ENCODE measurements around the gene WDR54. TPM values are rescaled to one million over a fixed set of nuclear protein-coding genes. Genes with fewer than 3 reads are reported as not detected.

The WDR54 gene
- total RNA-seq, 1 experiment from 2014 or later: 27.7 TPM

DNA sequence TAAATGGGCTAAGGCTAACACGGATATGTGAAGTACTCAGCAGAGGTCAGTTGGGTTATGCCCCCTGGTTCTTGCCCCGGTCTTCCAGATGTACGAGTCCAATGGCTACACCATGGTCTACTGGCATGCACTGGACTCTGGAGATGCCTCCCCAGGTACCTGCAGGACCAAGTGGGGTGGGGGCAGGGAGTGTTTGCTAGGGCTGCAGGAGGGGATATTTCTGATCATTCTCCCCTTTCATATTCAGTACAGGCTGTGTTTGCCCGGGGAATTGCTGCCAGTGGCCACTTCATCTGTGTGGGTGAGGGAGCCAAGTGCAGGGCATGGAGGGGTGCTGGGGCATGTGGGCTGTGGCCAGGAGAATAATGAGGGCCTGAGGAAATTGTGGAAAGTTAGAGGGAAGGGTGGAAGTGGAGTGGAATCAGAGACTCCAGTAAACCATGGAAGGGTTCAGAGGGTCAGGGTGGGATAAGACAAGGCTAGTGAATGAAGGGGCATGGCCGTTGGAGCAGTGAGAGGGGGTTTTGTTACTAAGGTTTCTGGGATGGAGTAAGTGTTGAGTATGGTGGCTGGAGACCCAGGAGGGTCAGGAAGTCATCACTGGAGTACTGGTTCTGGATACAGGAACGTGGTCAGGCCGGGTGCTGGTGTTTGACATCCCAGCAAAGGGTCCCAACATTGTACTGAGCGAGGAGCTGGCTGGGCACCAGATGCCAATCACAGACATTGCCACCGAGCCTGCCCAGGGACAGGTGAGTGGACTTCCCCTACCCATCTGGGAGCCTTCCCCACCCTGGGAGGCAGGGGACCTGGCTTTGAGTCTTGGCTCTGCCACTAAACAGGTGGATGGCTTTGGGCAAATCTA, 1.9 kb downstream of the WDR54 start:
- TF ChIP-seq, protein P1, sequence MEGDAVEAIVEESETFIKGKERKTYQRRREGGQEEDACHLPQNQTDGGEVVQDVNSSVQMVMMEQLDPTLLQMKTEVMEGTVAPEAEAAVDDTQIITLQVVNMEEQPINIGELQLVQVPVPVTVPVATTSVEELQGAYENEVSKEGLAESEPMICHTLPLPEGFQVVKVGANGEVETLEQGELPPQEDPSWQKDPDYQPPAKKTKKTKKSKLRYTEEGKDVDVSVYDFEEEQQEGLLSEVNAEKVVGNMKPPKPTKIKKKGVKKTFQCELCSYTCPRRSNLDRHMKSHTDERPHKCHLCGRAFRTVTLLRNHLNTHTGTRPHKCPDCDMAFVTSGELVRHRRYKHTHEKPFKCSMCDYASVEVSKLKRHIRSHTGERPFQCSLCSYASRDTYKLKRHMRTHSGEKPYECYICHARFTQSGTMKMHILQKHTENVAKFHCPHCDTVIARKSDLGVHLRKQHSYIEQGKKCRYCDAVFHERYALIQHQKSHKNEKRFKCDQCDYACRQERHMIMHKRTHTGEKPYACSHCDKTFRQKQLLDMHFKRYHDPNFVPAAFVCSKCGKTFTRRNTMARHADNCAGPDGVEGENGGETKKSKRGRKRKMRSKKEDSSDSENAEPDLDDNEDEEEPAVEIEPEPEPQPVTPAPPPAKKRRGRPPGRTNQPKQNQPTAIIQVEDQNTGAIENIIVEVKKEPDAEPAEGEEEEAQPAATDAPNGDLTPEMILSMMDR (IDR thresholded peaks at IDR 0.05): no peak
- TF ChIP-seq POLR2AphosphoS5 (IDR thresholded peaks at IDR 0.05; ENCODE audit: low read depth, low read length) (peak; percentile 31; the same call in 1 of the 2 replicates), SIN3A (IDR thresholded peaks at IDR 0.05; ENCODE audit: borderline replicate concordance, insufficient read depth, low read depth, low read length) (no peak), TCF7L2 (IDR thresholded peaks at IDR 0.05; ENCODE audit: low read depth, low read length) (no peak)
- TF ChIP-seq, protein P2, sequence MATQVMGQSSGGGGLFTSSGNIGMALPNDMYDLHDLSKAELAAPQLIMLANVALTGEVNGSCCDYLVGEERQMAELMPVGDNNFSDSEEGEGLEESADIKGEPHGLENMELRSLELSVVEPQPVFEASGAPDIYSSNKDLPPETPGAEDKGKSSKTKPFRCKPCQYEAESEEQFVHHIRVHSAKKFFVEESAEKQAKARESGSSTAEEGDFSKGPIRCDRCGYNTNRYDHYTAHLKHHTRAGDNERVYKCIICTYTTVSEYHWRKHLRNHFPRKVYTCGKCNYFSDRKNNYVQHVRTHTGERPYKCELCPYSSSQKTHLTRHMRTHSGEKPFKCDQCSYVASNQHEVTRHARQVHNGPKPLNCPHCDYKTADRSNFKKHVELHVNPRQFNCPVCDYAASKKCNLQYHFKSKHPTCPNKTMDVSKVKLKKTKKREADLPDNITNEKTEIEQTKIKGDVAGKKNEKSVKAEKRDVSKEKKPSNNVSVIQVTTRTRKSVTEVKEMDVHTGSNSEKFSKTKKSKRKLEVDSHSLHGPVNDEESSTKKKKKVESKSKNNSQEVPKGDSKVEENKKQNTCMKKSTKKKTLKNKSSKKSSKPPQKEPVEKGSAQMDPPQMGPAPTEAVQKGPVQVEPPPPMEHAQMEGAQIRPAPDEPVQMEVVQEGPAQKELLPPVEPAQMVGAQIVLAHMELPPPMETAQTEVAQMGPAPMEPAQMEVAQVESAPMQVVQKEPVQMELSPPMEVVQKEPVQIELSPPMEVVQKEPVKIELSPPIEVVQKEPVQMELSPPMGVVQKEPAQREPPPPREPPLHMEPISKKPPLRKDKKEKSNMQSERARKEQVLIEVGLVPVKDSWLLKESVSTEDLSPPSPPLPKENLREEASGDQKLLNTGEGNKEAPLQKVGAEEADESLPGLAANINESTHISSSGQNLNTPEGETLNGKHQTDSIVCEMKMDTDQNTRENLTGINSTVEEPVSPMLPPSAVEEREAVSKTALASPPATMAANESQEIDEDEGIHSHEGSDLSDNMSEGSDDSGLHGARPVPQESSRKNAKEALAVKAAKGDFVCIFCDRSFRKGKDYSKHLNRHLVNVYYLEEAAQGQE (IDR thresholded peaks at IDR 0.05; ENCODE audit: insufficient read depth in 1 of 2, low read depth in 2 of 2, low read length in 1 of 2): no peak

DNA sequence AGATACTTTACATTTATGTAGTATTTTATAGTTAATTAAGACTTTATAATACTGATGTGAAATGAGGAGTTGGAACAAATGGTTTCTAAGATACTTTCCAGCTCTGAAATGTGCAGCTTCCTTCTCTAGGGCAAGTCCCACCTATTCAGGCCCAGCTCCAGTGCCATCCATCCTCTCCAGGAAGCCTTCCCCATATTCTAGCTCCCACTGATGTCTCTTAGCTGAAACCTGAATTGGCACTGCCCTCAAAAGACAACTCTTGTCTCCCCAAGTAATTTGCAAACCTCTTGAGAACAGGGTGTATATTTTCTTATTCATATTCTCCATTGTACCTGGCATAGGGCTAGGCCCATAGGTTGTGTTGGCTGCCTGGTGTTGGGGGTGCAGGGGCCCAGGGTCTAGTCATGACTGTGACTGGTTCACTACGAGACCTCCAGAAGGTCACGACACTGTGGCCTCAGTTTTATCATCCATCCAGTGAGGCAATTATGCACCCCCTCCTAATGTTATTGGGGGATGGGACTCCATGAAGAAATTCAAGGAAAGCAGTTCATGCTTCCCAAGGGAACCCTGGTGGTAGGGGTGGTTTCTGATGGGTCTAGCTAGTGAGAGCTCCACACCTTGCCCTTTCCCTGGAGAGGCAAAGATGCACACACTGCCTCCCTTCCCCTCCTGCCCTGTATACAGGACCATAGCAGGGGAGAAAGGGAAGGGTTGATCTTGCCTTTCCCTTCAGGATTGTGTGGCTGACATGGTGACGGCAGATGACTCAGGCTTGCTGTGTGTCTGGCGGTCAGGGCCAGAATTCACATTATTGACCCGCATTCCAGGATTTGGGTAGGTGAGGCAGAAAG, 2.8 kb downstream of the WDR54 start:
- ChIA-PET CTCF (interaction anchor here (0.6 kb wide), 1 partner anchor 285 kb away, joined by 3 read pairs; no protein-coding TSS in a partner anchor), POLR2A (no interaction called here)
- H3K27me3 ChIP-seq (ENCODE audit: control insufficient read depth, insufficient read depth, low read length): no peaks in the 10 kb centered on the region
- H3K9me3 ChIP-seq (ENCODE audit: control insufficient read depth, insufficient read depth, low read depth, low read length): no peaks in the 10 kb centered on the region
- H3K27ac ChIP-seq (ENCODE audit: low read length): no peak overlapping the region
- BruUV-seq (replicated peaks): no TSS peak
- intact Hi-C loops (cut with micrococcal nuclease; ENCODE audit: unreplicated experiment) (no loop called here), in situ Hi-C loops (cut with HindIII; ENCODE audit: low pct_unique_long_range_greater_than_20kb, low sequenced_read_pairs) (no loop called here)
- no peak overlapping the region for H3K4me3 ChIP-seq (ENCODE audit: low read depth in 2 of 2, low read length in 2 of 2)
- DNase-seq (ENCODE audit: low read depth, low spot score) (no peak), ATAC-seq (no peak)
- TF ChIP-seq, protein P1 (IDR thresholded peaks at IDR 0.05): no peak
- TF ChIP-seq POLR2AphosphoS5 (IDR thresholded peaks at IDR 0.05; ENCODE audit: low read depth, low read length): peak; percentile 22; the same call in 1 of the 2 replicates
- no peaks in the 10 kb centered on the region; the same call in none of the 2 replicates for H3K36me3 ChIP-seq (ENCODE audit: control insufficient read depth, insufficient read depth, low read length)
- H3K4me1 ChIP-seq (ENCODE audit: control insufficient read depth, insufficient read depth, low read length): peaks cover 4% of the 10 kb centered on the region; the same call in 1 of the 2 replicates

More for the DNA sequence above, 1.9 kb downstream of the WDR54 start:
- Histone ChIP-seq H3K27me3 (ENCODE audit: control insufficient read depth, insufficient read depth, low read length) (no peaks in the 10 kb centered on the region), H3K36me3 (ENCODE audit: control insufficient read depth, insufficient read depth, low read length) (no peaks in the 10 kb centered on the region; the same call in none of the 2 replicates), H3K4me3 (ENCODE audit: low read depth in 2 of 2, low read length in 2 of 2) (no peak overlapping the region), H3K9me3 (ENCODE audit: control insufficient read depth, insufficient read depth, low read depth, low read length) (no peaks in the 10 kb centered on the region), H3K27ac (ENCODE audit: low read length) (no peak overlapping the region), H3K4me1 (ENCODE audit: control insufficient read depth, insufficient read depth, low read length) (peaks cover 4% of the 10 kb centered on the region; the same call in 1 of the 2 replicates)
- no peak for DNase-seq (ENCODE audit: low read depth, low spot score)
- ChIA-PET POLR2A (no interaction called here), CTCF (no interaction called here)
- in situ Hi-C loops (cut with HindIII; ENCODE audit: low pct_unique_long_range_greater_than_20kb, low sequenced_read_pairs) (no loop called here), intact Hi-C loops (cut with micrococcal nuclease; ENCODE audit: unreplicated experiment) (no loop called here)
- no peak for ATAC-seq
- BruUV-seq (replicated peaks): no TSS peak
